GM23338 (cell line): ENCODE measurements around the gene ANGPT4. TPM values are rescaled to one million over a fixed set of nuclear protein-coding genes. Genes with fewer than 3 reads are reported as not detected.

Experiments
- ATAC-seq: fragments of 200-7000 bp; cut with Tn5 transposase; 3 replicates; pipeline ENCODE4 v1.9.1; 2020
- DNase-seq: peaks from one replicate; pipeline ENCODE4 v3.0.0-alpha.2; 2015; ENCODE audit warnings: low spot score
- H2AFZ ChIP-seq: fragments of 200-600 bp; sonication (generic); 2 replicates; pipeline ENCODE4 v1.8.0; 2016; ENCODE audit warnings: antibody characterized with exemption, mild to moderate bottlenecking, moderate library complexity
- H3F3A ChIP-seq: fragments of 200-600 bp; sonication (generic); replicated peaks from 2 replicates; pipeline ENCODE4 v1.8.0; 2017; ENCODE audit warnings: antibody characterized with exemption, mixed run types, low read depth
- H3K27ac ChIP-seq: fragments of 200-600 bp; sonication (generic); 2 replicates; pipeline ENCODE4 v1.6.1; 2016; ENCODE audit warnings: low read depth
- H3K27me3 ChIP-seq: fragments of 200-600 bp; sonication (generic); 2 replicates; pipeline ENCODE4 v1.8.0; 2016; ENCODE audit warnings: mild to moderate bottlenecking, mixed run types, moderate library complexity; ENCODE audit not compliant: insufficient read depth
- H3K36me3 ChIP-seq: fragments of 200-600 bp; sonication (generic); 2 replicates; pipeline ENCODE4 v1.8.0; 2016; ENCODE audit warnings: mild to moderate bottlenecking; ENCODE audit not compliant: insufficient read depth
- H3K4me1 ChIP-seq: fragments of 200-600 bp; sonication (generic); 2 replicates; pipeline ENCODE4 v1.8.0; 2016; ENCODE audit warnings: mild to moderate bottlenecking, moderate library complexity; ENCODE audit not compliant: insufficient read depth
- H3K4me2 ChIP-seq: fragments of 200-600 bp; sonication (generic); 2 replicates; pipeline ENCODE4 v1.7.1; 2017; ENCODE audit warnings: mixed run types
- H3K4me3 ChIP-seq: fragments of 200-600 bp; sonication (generic); 2 replicates; pipeline ENCODE4 v1.6.1; 2016; ENCODE audit warnings: mixed run types
- H3K79me2 ChIP-seq: fragments of 200-600 bp; sonication (generic); replicated peaks from 2 replicates; pipeline ENCODE4 v1.8.0; 2017; ENCODE audit warnings: mild to moderate bottlenecking; ENCODE audit not compliant: insufficient read depth
- H3K9me2 ChIP-seq: fragments of 200-600 bp; sonication (generic); 2 replicates; pipeline ENCODE4 v1.8.0; 2017; ENCODE audit not compliant: insufficient read depth
- H4K20me1 ChIP-seq: fragments of 200-600 bp; sonication (generic); replicated peaks from 2 replicates; pipeline ENCODE4 v1.8.0; 2017; ENCODE audit warnings: mild to moderate bottlenecking; ENCODE audit not compliant: insufficient read depth
- H3K27ac Mint-ChIP-seq: 2 replicates; pipeline ENCODE4 v1.8.0; 2020; ENCODE audit warnings: inconsistent platforms, mild to moderate bottlenecking, moderate library complexity, mixed read lengths
- H3K27me3 Mint-ChIP-seq: 3 replicates; pipeline ENCODE4 v1.8.0; 2022; ENCODE audit warnings: low read depth, mild to moderate bottlenecking, moderate library complexity, mixed read lengths, inconsistent platforms; ENCODE audit not compliant: insufficient read depth, poor library complexity
- H3K36me3 Mint-ChIP-seq: 3 replicates; pipeline ENCODE4 v1.8.0; 2021; ENCODE audit warnings: low read depth, mild to moderate bottlenecking, inconsistent platforms, moderate library complexity, mixed read lengths
- H3K4me1 Mint-ChIP-seq: 3 replicates; pipeline ENCODE4 v1.8.0; 2020; ENCODE audit warnings: mild to moderate bottlenecking, inconsistent platforms, mixed read lengths
- H3K4me3 Mint-ChIP-seq: 3 replicates; pipeline ENCODE4 v1.8.0; 2021; ENCODE audit warnings: moderate library complexity, mild to moderate bottlenecking, inconsistent platforms, mixed read lengths
- H3K9me3 Mint-ChIP-seq: 3 replicates; pipeline ENCODE4 v1.8.0; 2020; ENCODE audit warnings: moderate library complexity, mild to moderate bottlenecking, inconsistent platforms, mixed read lengths
- ZNF114 ChIP-seq: fragments of 250-450 bp; sonication (Bioruptor Pico); IDR thresholded peaks from 2 replicates; pipeline ENCODE4 v1.5.0; 2020; ENCODE audit warnings: mild to moderate bottlenecking, moderate library complexity
- polyA plus RNA-seq: library from polyadenylated mRNA; unstranded; fragments of >200 nt; fragmentation: Nextera tagmentation; extraction: Ambion mirVana; gene quantifications from 2 replicates; pipeline ENCODE4 v1.2.1, GENCODE V29; 2016
- total RNA-seq: library from RNA; depleted of rRNA; stranded (reverse); fragments of >200 nt; shearing (Covaris generic); gene quantifications from 2 replicates; pipeline ENCODE4 v1.2.3, GENCODE V29; 2014; rRNA removed
- TF ChIP-seq, protein P1 (sequence below), 2 experiments: fragments of 200-600 bp in 1 of 2; sonication (generic) in 1 of 2; conservative IDR thresholded peaks; 2 replicates each; pipeline versions ENCODE4 v1.5.1 to v1.6.1; 2016 to 2017; ENCODE audit warnings: antibody characterized with exemption in 2 of 2, low read depth in 2 of 2, mild to moderate bottlenecking in 2 of 2, moderate library complexity in 1 of 2

ANGPT4 gene
- total and polyA plus RNA-seq, 2 experiments from 2014 or later: 0.17 TPM; not detected in 1

DNA sequence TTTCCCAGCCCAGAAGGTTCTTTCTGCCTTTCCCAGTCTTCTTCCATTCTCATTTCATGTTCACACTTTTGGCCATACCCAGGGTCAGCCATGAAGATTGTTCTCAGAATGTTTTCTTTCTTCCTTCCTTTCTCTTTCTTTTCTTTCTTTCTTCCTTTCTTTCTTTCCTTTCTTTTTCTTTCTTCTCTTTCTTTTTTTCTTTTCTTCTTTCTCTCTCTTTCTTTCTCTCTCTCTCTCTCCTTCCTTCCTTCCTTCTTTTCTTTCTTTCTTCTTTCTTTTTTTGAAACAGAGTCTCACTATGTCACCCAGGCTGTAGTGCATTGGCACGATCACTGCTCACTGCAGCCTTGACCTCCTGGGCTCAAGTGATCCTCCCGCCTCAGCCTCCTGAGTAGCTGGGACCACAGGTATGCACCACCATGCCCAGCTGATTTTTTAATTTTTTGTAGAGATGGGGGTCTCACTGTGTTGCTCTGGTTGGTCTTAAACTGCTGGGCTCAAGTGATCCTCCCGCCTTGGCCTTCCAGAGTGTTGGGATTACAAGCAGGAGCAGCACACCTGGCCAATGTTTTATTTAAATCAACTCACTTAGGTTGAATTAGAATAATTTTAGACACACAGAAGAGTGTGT lies 95.7 kb downstream of the ANGPT4 start:
- H3K4me1 Mint-ChIP-seq: peaks cover 2% of the 10 kb centered on the region
- H3K4me3 Mint-ChIP-seq: no peak overlapping the region; the same call in 2 of the 3 replicates
- peaks cover 20% of the 10 kb centered on the region for H3K27me3 Mint-ChIP-seq

More for the DNA sequence above, 95.7 kb downstream of the ANGPT4 start:
- no peaks in the 10 kb centered on the region for H3K4me1 ChIP-seq
- no peak overlapping the region for H3K27ac ChIP-seq
- no peaks in the 10 kb centered on the region for H3K9me2 ChIP-seq
- Mint-ChIP-seq H3K9me3 (peaks cover 5% of the 10 kb centered on the region; the same call in 2 of the 3 replicates), H3K36me3 (peaks cover 3% of the 10 kb centered on the region; the same call in 1 of the 3 replicates), H3K27ac (no peak overlapping the region)
- no peaks in the 10 kb centered on the region for H3F3A ChIP-seq
- no peak for ATAC-seq
- no peaks in the 10 kb centered on the region for H3K36me3 ChIP-seq
- H4K20me1 ChIP-seq: no peaks in the 10 kb centered on the region
- TF ChIP-seq ZNF114 (CRISPR knock-in tag): no peak
- TF ChIP-seq, protein P1, sequence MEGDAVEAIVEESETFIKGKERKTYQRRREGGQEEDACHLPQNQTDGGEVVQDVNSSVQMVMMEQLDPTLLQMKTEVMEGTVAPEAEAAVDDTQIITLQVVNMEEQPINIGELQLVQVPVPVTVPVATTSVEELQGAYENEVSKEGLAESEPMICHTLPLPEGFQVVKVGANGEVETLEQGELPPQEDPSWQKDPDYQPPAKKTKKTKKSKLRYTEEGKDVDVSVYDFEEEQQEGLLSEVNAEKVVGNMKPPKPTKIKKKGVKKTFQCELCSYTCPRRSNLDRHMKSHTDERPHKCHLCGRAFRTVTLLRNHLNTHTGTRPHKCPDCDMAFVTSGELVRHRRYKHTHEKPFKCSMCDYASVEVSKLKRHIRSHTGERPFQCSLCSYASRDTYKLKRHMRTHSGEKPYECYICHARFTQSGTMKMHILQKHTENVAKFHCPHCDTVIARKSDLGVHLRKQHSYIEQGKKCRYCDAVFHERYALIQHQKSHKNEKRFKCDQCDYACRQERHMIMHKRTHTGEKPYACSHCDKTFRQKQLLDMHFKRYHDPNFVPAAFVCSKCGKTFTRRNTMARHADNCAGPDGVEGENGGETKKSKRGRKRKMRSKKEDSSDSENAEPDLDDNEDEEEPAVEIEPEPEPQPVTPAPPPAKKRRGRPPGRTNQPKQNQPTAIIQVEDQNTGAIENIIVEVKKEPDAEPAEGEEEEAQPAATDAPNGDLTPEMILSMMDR (conservative IDR thresholded peaks at IDR 0.05; ENCODE audit: low read depth in 2 of 2): no peak
- no peak overlapping the region for H3K4me3 ChIP-seq
- H3K79me2 ChIP-seq: no peaks in the 10 kb centered on the region
- H3K4me2 ChIP-seq: no peak overlapping the region
- H3K27me3 ChIP-seq: no peaks in the 10 kb centered on the region
- no peak overlapping the region for H2AFZ ChIP-seq
- DNase-seq: no peak

Other genes starting within 250 kb of the ANGPT4 start
- gene SCRT2, start 240.5 kb downstream of the ANGPT4 start, total RNA-seq: 0.31 and 0.35 TPM in 2 replicates
- gene SCRT2, start 240.5 kb downstream of the ANGPT4 start, polyA plus RNA-seq: 0.28 TPM in 1 of 2 replicates, not detected in the other
- gene SLC52A3, start 147.8 kb downstream of the ANGPT4 start, total RNA-seq: 3.6 and 4.5 TPM in 2 replicates
- gene SLC52A3, start 147.8 kb downstream of the ANGPT4 start, polyA plus RNA-seq: 2.3 and 2.5 TPM in 2 replicates
- 13.7 and 15.0 TPM in 2 replicates for gene FAM110A, start 82.6 kb downstream of the ANGPT4 start, total RNA-seq
- 9.9 and 10.7 TPM in 2 replicates for gene FAM110A, start 82.6 kb downstream of the ANGPT4 start, polyA plus RNA-seq
- gene RSPO4, start 86.0 kb upstream of the ANGPT4 start, total RNA-seq: 0.74 and 2.8 TPM in 2 replicates
- 3.6 and 4.5 TPM in 2 replicates for gene RSPO4, start 86.0 kb upstream of the ANGPT4 start, polyA plus RNA-seq
- 46.5 and 84.2 TPM in 2 replicates for gene PSMF1, start 202.3 kb upstream of the ANGPT4 start, total RNA-seq
- gene PSMF1, start 202.3 kb upstream of the ANGPT4 start, polyA plus RNA-seq: 70.4 and 73.7 TPM in 2 replicates